A549 (cell line): Measurements from ENCODE around the gene MYH11. TPM values are rescaled to one million over a fixed set of nuclear protein-coding genes. Genes with fewer than 3 reads are reported as not detected.

Experiments used
- ATAC-seq, 2 experiments: fragments of 200-7000 bp in 1 of 2; fragments of >200 bp in 1 of 2; cut with Nextera tagmentation in 1 of 2; cut with Tn5 transposase in 1 of 2; 3 replicates each; pipeline versions ENCODE4 v1.8.0 to v1.9.1; 2018 to 2020; ENCODE audit warnings: mild to moderate bottlenecking in 1 of 2, moderate library complexity in 1 of 2
- CTCF ChIA-PET: fragments of 300-600 bp; sonication (Branson Sonifier 250); formaldehyde crosslinking; extraction: SDS; loops from one replicate; lab custom pipeline; 2021; ENCODE audit warnings: antibody characterized with exemption, inconsistent platforms; lab: Yijun Ruan, JAX
- POLR2A ChIA-PET: fragments of 350-600 bp; formaldehyde crosslinking; extraction: SDS; loops from one replicate; lab custom pipeline; 2021; ENCODE audit warnings: antibody characterized with exemption, inconsistent platforms; lab: Yijun Ruan, JAX
- DNase-seq, 2 experiments: peaks; one replicate each; pipeline versions ENCODE4 v3.0.0 to v3.0.0-alpha.2; 2011 to 2016; ENCODE audit warnings: low read depth in 1 of 2, low spot score in 1 of 2
- FAIRE-seq: peaks from 2 replicates; lab custom pipeline; 2011; peaks lifted over from hg19 to GRCh38; lab: Jason Lieb, UNC
- H3K27ac ChIP-seq, 2 experiments: fragments of >200 bp; sonication (Bioruptor Twin); formaldehyde crosslinking; 3 replicates each; pipeline ENCODE4 v1.5.1; 2016 to 2017
- H3K4me1 ChIP-seq: fragments of >200 bp; sonication (Bioruptor Twin); formaldehyde crosslinking; 3 replicates; pipeline ENCODE4 v1.6.1; 2016
- H3K4me2 ChIP-seq: fragments of >200 bp; sonication (Bioruptor Twin); formaldehyde crosslinking; 3 replicates; pipeline ENCODE4 v1.6.1; 2016
- H3K4me3 ChIP-seq: fragments of >200 bp; sonication (Bioruptor Twin); formaldehyde crosslinking; 3 replicates; pipeline ENCODE4 v1.5.1; 2016
- H3K9me3 ChIP-seq: fragments of >200 bp; sonication (Bioruptor Twin); formaldehyde crosslinking; 3 replicates; pipeline ENCODE4 v1.6.1; 2016
- CBX2 ChIP-seq: fragments of 200-600 bp; sonication (generic); IDR thresholded peaks from 2 replicates; pipeline ENCODE4 v1.6.1; 2016; ENCODE audit warnings: low read depth, mild to moderate bottlenecking, borderline replicate concordance
- CHD4 ChIP-seq: fragments of 200-600 bp; sonication (generic); IDR thresholded peaks from 2 replicates; pipeline ENCODE4 v1.6.1; 2016; ENCODE audit warnings: antibody characterized with exemption, mild to moderate bottlenecking, borderline replicate concordance
- CTCF ChIP-seq: fragments of >200 bp; sonication (Bioruptor Twin); formaldehyde crosslinking; IDR thresholded peaks from 3 replicates; pipeline ENCODE4 v1.5.1; 2016
- EHMT2 ChIP-seq: fragments of 200-600 bp; sonication (generic); IDR thresholded peaks from 2 replicates; pipeline ENCODE4 v1.6.1; 2016; ENCODE audit warnings: antibody characterized with exemption, low read depth, mild to moderate bottlenecking, moderate library complexity
- EP300 ChIP-seq, 2 experiments: fragments of >200 bp; sonication (Bioruptor Twin); formaldehyde crosslinking; IDR thresholded peaks; 2 replicates in 1 of 2; 3 replicates in 1 of 2; pipeline ENCODE4 v1.6.1; 2016 to 2017
- FOXS1 ChIP-seq: fragments of 250-450 bp; sonication (Bioruptor Pico); IDR thresholded peaks from 2 replicates; pipeline ENCODE4 v1.5.0; 2020; ENCODE audit warnings: mild to moderate bottlenecking, moderate library complexity
- GATA3 ChIP-seq: IDR thresholded peaks from 2 replicates; pipeline ENCODE4 v1.6.1; 2012; ENCODE audit warnings: borderline replicate concordance
- HDAC2 ChIP-seq: fragments of 200-600 bp; sonication (generic); IDR thresholded peaks from 2 replicates; pipeline ENCODE4 v1.6.1; 2016
- HEYL ChIP-seq: fragments of 250-450 bp; sonication (Bioruptor Pico); IDR thresholded peaks from 2 replicates; pipeline ENCODE4 v1.8.0; 2021; ENCODE audit warnings: mild to moderate bottlenecking, moderate library complexity
- HOXA7 ChIP-seq: fragments of 250-450 bp; sonication (Bioruptor Pico); IDR thresholded peaks from 2 replicates; pipeline ENCODE4 v1.5.0; 2020; ENCODE audit warnings: mild to moderate bottlenecking, moderate library complexity
- HOXB5 ChIP-seq: fragments of 250-450 bp; sonication (Bioruptor Pico); IDR thresholded peaks from 2 replicates; pipeline ENCODE4 v1.5.0; 2020; ENCODE audit warnings: mild to moderate bottlenecking, moderate library complexity
- JUNB ChIP-seq: fragments of >200 bp; sonication (Bioruptor Twin); formaldehyde crosslinking; IDR thresholded peaks from 2 replicates; pipeline ENCODE4 v1.6.1; 2016
- KDM1A ChIP-seq: fragments of 200-600 bp; sonication (generic); IDR thresholded peaks from 2 replicates; pipeline ENCODE4 v1.6.1; 2016; ENCODE audit warnings: low read depth, mild to moderate bottlenecking
- KDM5A ChIP-seq: fragments of 200-600 bp; sonication (generic); IDR thresholded peaks from 2 replicates; pipeline ENCODE4 v1.6.1; 2016; ENCODE audit warnings: antibody characterized with exemption, mild to moderate bottlenecking
- MYC ChIP-seq: IDR thresholded peaks from 2 replicates; pipeline ENCODE4 v1.6.1; 2012; ENCODE audit warnings: mild to moderate bottlenecking, inconsistent platforms, low read length, improper control_type of control experiment, borderline replicate concordance
- NFE2L2 ChIP-seq: fragments of 150-350 bp; conservative IDR thresholded peaks from 2 replicates; pipeline ENCODE4 v1.6.1; 2014; ENCODE audit warnings: low read length
- RARB ChIP-seq: fragments of 250-450 bp; sonication (Bioruptor Pico); IDR thresholded peaks from 2 replicates; pipeline ENCODE4 v1.8.0; 2021; ENCODE audit warnings: mild to moderate bottlenecking, moderate library complexity
- SMC3 ChIP-seq: fragments of >200 bp; sonication (Bioruptor Twin); formaldehyde crosslinking; IDR thresholded peaks from 3 replicates; pipeline ENCODE4 v1.6.1; 2018; ENCODE audit warnings: inconsistent platforms
- TFCP2L1 ChIP-seq: fragments of 250-450 bp; sonication (Bioruptor Pico); IDR thresholded peaks from 2 replicates; pipeline ENCODE4 v1.5.0; 2021; ENCODE audit warnings: mild to moderate bottlenecking
- TP53 ChIP-seq: fragments of 250-450 bp; sonication (Bioruptor Pico); IDR thresholded peaks from 2 replicates; pipeline ENCODE4 v1.5.0; 2021; ENCODE audit warnings: mild to moderate bottlenecking, moderate library complexity
- USF2 ChIP-seq: fragments of 450-650 bp; IDR thresholded peaks from 2 replicates; pipeline ENCODE4 v1.6.1; 2014; ENCODE audit warnings: antibody characterized with exemption
- ZC3H11A ChIP-seq: fragments of 450-650 bp; IDR thresholded peaks from 2 replicates; pipeline ENCODE4 v1.6.1; 2014; ENCODE audit warnings: antibody characterized with exemption, mild to moderate bottlenecking
- ZFP36 ChIP-seq: fragments of 450-650 bp; IDR thresholded peaks from 2 replicates; pipeline ENCODE4 v1.6.1; 2014; ENCODE audit warnings: borderline replicate concordance; ENCODE audit not compliant: partially characterized antibody
- ZSCAN20 ChIP-seq: fragments of 250-450 bp; sonication (Bioruptor Pico); IDR thresholded peaks from 2 replicates; pipeline ENCODE4 v1.8.0; 2022; ENCODE audit warnings: mild to moderate bottlenecking, moderate library complexity
- WGBS: methylation state at CpG from one replicate; pipeline ENCODE4 v1.1.6; 2017; ENCODE audit errors: missing lambda C conversion rate; 5-methylcytosine and 5-hydroxymethylcytosine counted together
- polyA plus RNA-seq, 4 experiments: library from polyadenylated mRNA; depleted of rRNA in 3 of 4; stranded (reverse); fragments of >200 nt; fragmentation: RNase III in 1 of 4; extraction: RNeasy Plus Mini Kit Qiagen cat#74134 plus additional on column Dnase treatment in 1 of 4; gene quantifications; 2 replicates in 3 of 4; 3 replicates in 1 of 4; pipeline ENCODE4 v1.2.3, GENCODE V29; 2011 to 2017
- TF ChIP-seq, protein P1 (sequence below): IDR thresholded peaks from 2 replicates; pipeline ENCODE4 v1.6.1; 2012

MYH11 gene
- polyA plus RNA-seq, 2 of the 4 experiments (the other 2 are of a cell fraction) = 0.03 to 0.09 TPM

GRCh38 chr16:15741207-15741871 lies 115.5 kb downstream of the MYH11 start:
- WGBS = 84% methylated on average over 13 of the region's 13 CpGs
- CTCF ChIA-PET = interaction anchor here (1.0 to 2.5 kb wide), 4 partner anchors 10 to 36 kb away, joined by 3 to 13 read pairs (median 6); no protein-coding TSS in a partner anchor
- ATAC-seq = no peak
- TF ChIP-seq GATA3 (no peak), HOXA7 (no peak), CHD4 (no peak), JUNB (no peak), CBX2 (no peak), MYC (no peak), EHMT2 (no peak), NFE2L2 (no peak), FOXS1 (CRISPR knock-in tag) (no peak), TFCP2L1 (CRISPR knock-in tag) (no peak), RARB (CRISPR knock-in tag) (no peak), ZSCAN20 (CRISPR knock-in tag) (no peak), KDM1A (no peak)
- TF ChIP-seq, protein P1, sequence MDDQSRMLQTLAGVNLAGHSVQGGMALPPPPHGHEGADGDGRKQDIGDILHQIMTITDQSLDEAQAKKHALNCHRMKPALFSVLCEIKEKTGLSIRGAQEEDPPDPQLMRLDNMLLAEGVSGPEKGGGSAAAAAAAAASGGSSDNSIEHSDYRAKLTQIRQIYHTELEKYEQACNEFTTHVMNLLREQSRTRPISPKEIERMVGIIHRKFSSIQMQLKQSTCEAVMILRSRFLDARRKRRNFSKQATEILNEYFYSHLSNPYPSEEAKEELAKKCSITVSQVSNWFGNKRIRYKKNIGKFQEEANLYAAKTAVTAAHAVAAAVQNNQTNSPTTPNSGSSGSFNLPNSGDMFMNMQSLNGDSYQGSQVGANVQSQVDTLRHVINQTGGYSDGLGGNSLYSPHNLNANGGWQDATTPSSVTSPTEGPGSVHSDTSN = no peak
- Histone ChIP-seq H3K4me3 (no peak overlapping the region), H3K9me3 (no peaks in the 10 kb centered on the region), H3K27ac (no peak overlapping the region), H3K4me2 (no peak overlapping the region), H3K4me1 (no peaks in the 10 kb centered on the region)
- no peak for FAIRE-seq
- DNase-seq = no peak
- POLR2A ChIA-PET = interaction anchor here (0.6 kb wide), 1 partner anchor 16 kb away, joined by 10 read pairs; no protein-coding TSS in a partner anchor

DNA sequence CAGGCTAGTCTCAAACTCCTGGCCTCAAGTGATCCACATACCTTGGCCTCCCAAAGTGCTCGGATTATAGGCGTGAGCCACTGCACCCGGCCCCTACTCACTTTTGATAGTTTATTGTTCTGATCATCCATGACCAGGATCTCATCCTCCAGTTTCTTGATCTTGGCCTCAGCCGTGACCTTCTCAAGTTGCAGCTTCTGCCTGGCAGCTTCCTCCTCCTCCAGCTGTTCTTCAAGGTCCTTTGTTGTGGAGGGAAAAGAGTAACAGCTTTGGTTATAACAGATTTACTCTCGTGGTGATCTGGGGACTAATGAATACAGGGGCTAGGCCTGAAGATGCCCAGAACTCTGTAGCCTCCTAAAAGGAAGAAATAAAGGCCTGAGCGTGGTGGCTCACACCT lies 116.9 kb downstream of the MYH11 start:
- WGBS = 79% methylated on average over 6 of the region's 6 CpGs
- no peak for DNase-seq
- H3K4me3 ChIP-seq = no peak overlapping the region
- no peak for TF ChIP-seq MYC
- no peak for TF ChIP-seq ZFP36
- no peak for TF ChIP-seq EP300 (IDR thresholded peaks at IDR 0.05)
- TF ChIP-seq HDAC2 = no peak
- no peak for TF ChIP-seq HOXB5 (CRISPR knock-in tag)
- no peak for TF ChIP-seq CTCF
- no peak for TF ChIP-seq NFE2L2
- no peak for TF ChIP-seq USF2
- TF ChIP-seq HEYL (CRISPR knock-in tag) = no peak
- TF ChIP-seq FOXS1 (CRISPR knock-in tag) = no peak
- TF ChIP-seq KDM5A = no peak
- no peak for TF ChIP-seq SMC3
- TF ChIP-seq TP53 (CRISPR knock-in tag) = no peak
- no peak for TF ChIP-seq ZC3H11A
- no peak for FAIRE-seq
- H3K4me1 ChIP-seq = no peaks in the 10 kb centered on the region
- CTCF ChIA-PET = interaction anchor here (1.1 to 2.5 kb wide), 3 partner anchors 16 to 25 kb away, joined by 4 to 13 read pairs (median 7); no protein-coding TSS in a partner anchor
- POLR2A ChIA-PET = no interaction called here
- H3K4me2 ChIP-seq = no peak overlapping the region
- H3K9me3 ChIP-seq = no peaks in the 10 kb centered on the region
- no peak overlapping the region for H3K27ac ChIP-seq
- ATAC-seq = no peak
